ENCODE results near the gene CASTOR1.

GRCh38 chr22:30320021-30320556 lies 30.8 kb upstream of the CASTOR1 start:
- TF ChIP-seq CTCF (conservative IDR thresholded peaks at IDR 0.05; ENCODE audit: low read length) (no peak), EZH2phosphoT487 (IDR thresholded peaks at IDR 0.05; ENCODE audit: borderline replicate concordance) (no peak)

Data from Loucy (cell line).